WTC11 (cell line): ENCODE measurements around the gene ERFL. TPM values are rescaled to one million over a fixed set of nuclear protein-coding genes. Genes with fewer than 3 reads are reported as not detected.
A peak's percentile ranks its signal among the peaks of the same experiment; 100 is the strongest.

Experiments used
- ATAC-seq: fragments of 200-7000 bp; cut with Tn5 transposase; 2 replicates; pipeline ENCODE4 v1.10.0; 2021; ENCODE audit warnings: mild to moderate bottlenecking, moderate library complexity
- CTCF ChIA-PET: fragments of 300-600 bp; sonication (Branson Sonifier 250); formaldehyde crosslinking; loops from one replicate; lab custom pipeline; 2021; ENCODE audit warnings: antibody characterized with exemption; lab: Charles Lee
- POLR2A ChIA-PET: fragments of 350-600 bp; sonication (Branson Sonifier 250); formaldehyde crosslinking; loops from one replicate; lab custom pipeline; 2021; ENCODE audit warnings: antibody characterized with exemption; lab: Charles Lee
- DNase-seq: peaks from one replicate; pipeline ENCODE4 v3.0.0; 2021; ENCODE audit warnings: low spot score
- H3K27ac Mint-ChIP-seq: 2 replicates; pipeline ENCODE4 v1.8.0; 2021; ENCODE audit warnings: mixed read lengths
- H3K27me3 Mint-ChIP-seq: 2 replicates; pipeline ENCODE4 v1.8.0; 2021; ENCODE audit warnings: low read depth, mild to moderate bottlenecking, moderate library complexity, mixed read lengths
- H3K36me3 Mint-ChIP-seq: 2 replicates; pipeline ENCODE4 v1.8.0; 2021; ENCODE audit warnings: mixed read lengths
- H3K4me1 Mint-ChIP-seq: 2 replicates; pipeline ENCODE4 v1.8.0; 2022; ENCODE audit warnings: mixed read lengths
- H3K4me3 Mint-ChIP-seq: 2 replicates; pipeline ENCODE4 v1.8.0; 2021; ENCODE audit warnings: mild to moderate bottlenecking, moderate library complexity, mixed read lengths
- H3K9me3 Mint-ChIP-seq: 2 replicates; pipeline ENCODE4 v1.8.0; 2021; ENCODE audit warnings: mixed read lengths
- ETV6 ChIP-seq: sonication (generic); formaldehyde crosslinking; IDR thresholded peaks from 2 replicates; pipeline ENCODE4 v1.8.1; 2022; ENCODE audit warnings: mild to moderate bottlenecking, missing genetic modification reagents
- GTF2I ChIP-seq: fragments of 250-450 bp; sonication (Bioruptor Pico); conservative IDR thresholded peaks from 2 replicates; pipeline ENCODE4 v1.4.0; 2021; ENCODE audit warnings: mild to moderate bottlenecking
- IRF2 ChIP-seq: sonication (generic); formaldehyde crosslinking; IDR thresholded peaks from 2 replicates; pipeline ENCODE4 v1.8.0; 2022; ENCODE audit warnings: low read depth, missing genetic modification reagents, borderline replicate concordance
- NFYB ChIP-seq: sonication (generic); formaldehyde crosslinking; conservative IDR thresholded peaks from 2 replicates; pipeline ENCODE4 v1.8.0; 2022; ENCODE audit warnings: low read depth, missing genetic modification reagents
- NR1H2 ChIP-seq: sonication (generic); formaldehyde crosslinking; IDR thresholded peaks from 2 replicates; pipeline ENCODE4 v1.9.0; 2021; ENCODE audit warnings: mild to moderate bottlenecking, moderate library complexity, missing genetic modification reagents
- RELA ChIP-seq: sonication (generic); formaldehyde crosslinking; IDR thresholded peaks from 2 replicates; pipeline ENCODE4 v1.8.1; 2022; ENCODE audit warnings: missing genetic modification reagents, mild to moderate bottlenecking, borderline replicate concordance
- RORB ChIP-seq: fragments of 250-450 bp; sonication (Bioruptor Pico); IDR thresholded peaks from 2 replicates; pipeline ENCODE4 v1.9.0; 2021; ENCODE audit warnings: mild to moderate bottlenecking
- TP53 ChIP-seq: sonication (generic); formaldehyde crosslinking; IDR thresholded peaks from 2 replicates; pipeline ENCODE4 v1.8.1; 2023; ENCODE audit warnings: mild to moderate bottlenecking, missing genetic modification reagents
- total RNA-seq: library from RNA; stranded (reverse); gene quantifications from 3 replicates; pipeline ENCODE4 v1.2.3, GENCODE V29; 2021
- TF ChIP-seq, protein P1 (sequence below): fragments of 250-450 bp; sonication (Bioruptor Pico); IDR thresholded peaks from 2 replicates; pipeline ENCODE4 v1.9.0; 2021; ENCODE audit warnings: mild to moderate bottlenecking
- TF ChIP-seq, protein P2 (sequence below): fragments of 200-600 bp; IDR thresholded peaks from 2 replicates; pipeline ENCODE4 v1.8.0; 2022; ENCODE audit warnings: antibody characterized with exemption
- TF ChIP-seq, protein P3 (sequence below): sonication (generic); formaldehyde crosslinking; IDR thresholded peaks from 2 replicates; pipeline ENCODE4 v1.8.1; 2022; ENCODE audit warnings: mild to moderate bottlenecking, missing genetic modification reagents, moderate library complexity, borderline replicate concordance
- TF ChIP-seq, protein P4 (sequence below): sonication (generic); formaldehyde crosslinking; IDR thresholded peaks from 2 replicates; pipeline ENCODE4 v1.8.0; 2023; ENCODE audit warnings: mild to moderate bottlenecking, missing genetic modification reagents
- TF ChIP-seq, protein P5 (sequence below): fragments of 250-450 bp; sonication (Bioruptor Pico); IDR thresholded peaks from 2 replicates; pipeline ENCODE4 v1.9.0; 2021; ENCODE audit warnings: moderate library complexity, mild to moderate bottlenecking, inconsistent platforms, borderline replicate concordance
- TF ChIP-seq, protein P6 (sequence below): sonication (generic); formaldehyde crosslinking; conservative IDR thresholded peaks from 2 replicates; pipeline ENCODE4 v1.8.1; 2023; ENCODE audit warnings: mild to moderate bottlenecking, low read depth, missing genetic modification reagents, moderate library complexity
- TF ChIP-seq, protein P7 (sequence below): sonication (generic); formaldehyde crosslinking; IDR thresholded peaks from 2 replicates; pipeline ENCODE4 v1.8.0; 2022; ENCODE audit warnings: mild to moderate bottlenecking, missing genetic modification reagents
- TF ChIP-seq, protein P8 (sequence below): sonication (generic); formaldehyde crosslinking; IDR thresholded peaks from 2 replicates; pipeline ENCODE4 v1.8.1; 2022; ENCODE audit warnings: missing genetic modification reagents, borderline replicate concordance

The ERFL gene
- total RNA-seq, 1 experiment from 2014 or later = 0.31 TPM

DNA sequence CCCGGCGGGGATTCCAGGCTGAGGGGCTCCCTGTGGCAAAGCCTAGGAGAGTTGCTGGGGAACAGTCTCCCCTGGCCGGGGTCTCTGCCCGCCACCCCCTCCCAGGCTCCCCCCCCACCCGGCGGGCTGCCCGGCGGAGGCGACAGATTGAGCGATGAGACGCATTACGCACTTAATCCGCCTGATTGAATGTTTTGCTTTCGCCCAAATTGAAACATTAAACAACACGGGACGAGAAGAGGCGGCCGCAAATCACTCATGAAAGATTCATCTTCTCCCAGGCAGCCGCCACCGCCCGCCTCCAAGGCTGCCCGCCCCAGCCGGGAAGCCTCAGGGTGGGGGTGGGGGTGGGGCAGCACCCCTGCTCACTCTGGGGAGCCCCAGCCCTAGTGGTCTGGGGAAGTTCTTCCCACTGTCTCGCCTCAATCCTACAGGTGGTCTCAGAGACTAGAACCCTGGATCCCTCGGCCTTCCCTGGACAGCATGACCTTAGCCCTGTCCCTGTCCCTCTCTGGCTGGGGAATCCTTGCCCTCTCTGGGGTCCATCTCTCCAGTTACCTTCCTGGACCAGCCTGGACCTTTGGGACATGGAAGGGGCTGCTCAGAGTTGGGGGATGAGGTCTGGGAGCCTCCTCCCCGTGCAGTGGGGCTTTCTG, 7.6 kb upstream of the ERFL start (continued):
- no peak for TF ChIP-seq TP53 (CRISPR knock-in tag)
- TF ChIP-seq RORB (CRISPR knock-in tag) = no peak

DNA sequence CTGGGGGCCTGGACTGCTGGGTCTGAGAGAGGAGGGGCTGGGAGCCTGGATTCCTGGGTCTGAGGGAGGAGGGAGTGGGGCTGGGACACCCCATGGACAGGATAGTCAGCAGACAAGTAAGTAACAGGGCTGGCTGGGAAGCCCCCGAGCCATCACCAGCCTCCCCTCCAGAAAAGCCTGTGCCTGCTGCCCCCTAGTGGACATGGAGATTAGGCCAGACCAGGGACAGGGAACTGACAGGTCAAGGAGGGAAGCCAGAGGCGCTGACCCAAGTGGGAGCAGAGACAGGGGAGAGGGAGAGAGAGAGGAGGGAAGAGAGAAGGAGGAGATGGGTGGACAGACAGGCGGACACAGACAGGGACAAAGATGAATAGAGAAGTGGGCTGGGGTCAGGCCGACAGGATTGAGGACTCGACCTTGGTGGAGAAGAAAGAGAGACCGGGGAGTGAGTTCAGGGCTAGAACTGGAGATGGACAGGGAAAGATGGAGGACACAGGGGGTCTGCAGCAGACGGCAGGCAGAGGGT, 6.7 kb upstream of the ERFL start:
- ATAC-seq (peak; percentile 75), DNase-seq (peak; percentile 95)
- Mint-ChIP-seq H3K4me1 (peaks cover 32% of the 10 kb centered on the region), H3K9me3 (no peaks in the 10 kb centered on the region), H3K27ac (no peak overlapping the region), H3K27me3 (peaks cover 83% of the 10 kb centered on the region), H3K4me3 (no peak overlapping the region), H3K36me3 (no peaks in the 10 kb centered on the region)
- CTCF ChIA-PET = interaction anchor here (0.7 to 1.8 kb wide), 5 partner anchors 16 to 61 kb away, joined by 3 to 5 read pairs (median 3); partner anchors contain the start of gene RABAC1
- POLR2A ChIA-PET = no interaction called here
- TF ChIP-seq RORB (CRISPR knock-in tag) = no peak
- TF ChIP-seq, protein P1, sequence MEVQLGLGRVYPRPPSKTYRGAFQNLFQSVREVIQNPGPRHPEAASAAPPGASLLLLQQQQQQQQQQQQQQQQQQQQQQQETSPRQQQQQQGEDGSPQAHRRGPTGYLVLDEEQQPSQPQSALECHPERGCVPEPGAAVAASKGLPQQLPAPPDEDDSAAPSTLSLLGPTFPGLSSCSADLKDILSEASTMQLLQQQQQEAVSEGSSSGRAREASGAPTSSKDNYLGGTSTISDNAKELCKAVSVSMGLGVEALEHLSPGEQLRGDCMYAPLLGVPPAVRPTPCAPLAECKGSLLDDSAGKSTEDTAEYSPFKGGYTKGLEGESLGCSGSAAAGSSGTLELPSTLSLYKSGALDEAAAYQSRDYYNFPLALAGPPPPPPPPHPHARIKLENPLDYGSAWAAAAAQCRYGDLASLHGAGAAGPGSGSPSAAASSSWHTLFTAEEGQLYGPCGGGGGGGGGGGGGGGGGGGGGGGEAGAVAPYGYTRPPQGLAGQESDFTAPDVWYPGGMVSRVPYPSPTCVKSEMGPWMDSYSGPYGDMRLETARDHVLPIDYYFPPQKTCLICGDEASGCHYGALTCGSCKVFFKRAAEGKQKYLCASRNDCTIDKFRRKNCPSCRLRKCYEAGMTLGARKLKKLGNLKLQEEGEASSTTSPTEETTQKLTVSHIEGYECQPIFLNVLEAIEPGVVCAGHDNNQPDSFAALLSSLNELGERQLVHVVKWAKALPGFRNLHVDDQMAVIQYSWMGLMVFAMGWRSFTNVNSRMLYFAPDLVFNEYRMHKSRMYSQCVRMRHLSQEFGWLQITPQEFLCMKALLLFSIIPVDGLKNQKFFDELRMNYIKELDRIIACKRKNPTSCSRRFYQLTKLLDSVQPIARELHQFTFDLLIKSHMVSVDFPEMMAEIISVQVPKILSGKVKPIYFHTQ (CRISPR knock-in tag) = no peak
- TF ChIP-seq, protein P2, sequence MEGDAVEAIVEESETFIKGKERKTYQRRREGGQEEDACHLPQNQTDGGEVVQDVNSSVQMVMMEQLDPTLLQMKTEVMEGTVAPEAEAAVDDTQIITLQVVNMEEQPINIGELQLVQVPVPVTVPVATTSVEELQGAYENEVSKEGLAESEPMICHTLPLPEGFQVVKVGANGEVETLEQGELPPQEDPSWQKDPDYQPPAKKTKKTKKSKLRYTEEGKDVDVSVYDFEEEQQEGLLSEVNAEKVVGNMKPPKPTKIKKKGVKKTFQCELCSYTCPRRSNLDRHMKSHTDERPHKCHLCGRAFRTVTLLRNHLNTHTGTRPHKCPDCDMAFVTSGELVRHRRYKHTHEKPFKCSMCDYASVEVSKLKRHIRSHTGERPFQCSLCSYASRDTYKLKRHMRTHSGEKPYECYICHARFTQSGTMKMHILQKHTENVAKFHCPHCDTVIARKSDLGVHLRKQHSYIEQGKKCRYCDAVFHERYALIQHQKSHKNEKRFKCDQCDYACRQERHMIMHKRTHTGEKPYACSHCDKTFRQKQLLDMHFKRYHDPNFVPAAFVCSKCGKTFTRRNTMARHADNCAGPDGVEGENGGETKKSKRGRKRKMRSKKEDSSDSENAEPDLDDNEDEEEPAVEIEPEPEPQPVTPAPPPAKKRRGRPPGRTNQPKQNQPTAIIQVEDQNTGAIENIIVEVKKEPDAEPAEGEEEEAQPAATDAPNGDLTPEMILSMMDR = peak; percentile 90
- TF ChIP-seq, protein P3, sequence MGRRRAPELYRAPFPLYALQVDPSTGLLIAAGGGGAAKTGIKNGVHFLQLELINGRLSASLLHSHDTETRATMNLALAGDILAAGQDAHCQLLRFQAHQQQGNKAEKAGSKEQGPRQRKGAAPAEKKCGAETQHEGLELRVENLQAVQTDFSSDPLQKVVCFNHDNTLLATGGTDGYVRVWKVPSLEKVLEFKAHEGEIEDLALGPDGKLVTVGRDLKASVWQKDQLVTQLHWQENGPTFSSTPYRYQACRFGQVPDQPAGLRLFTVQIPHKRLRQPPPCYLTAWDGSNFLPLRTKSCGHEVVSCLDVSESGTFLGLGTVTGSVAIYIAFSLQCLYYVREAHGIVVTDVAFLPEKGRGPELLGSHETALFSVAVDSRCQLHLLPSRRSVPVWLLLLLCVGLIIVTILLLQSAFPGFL (CRISPR knock-in tag) = no peak
- no peak for TF ChIP-seq RELA

DNA sequence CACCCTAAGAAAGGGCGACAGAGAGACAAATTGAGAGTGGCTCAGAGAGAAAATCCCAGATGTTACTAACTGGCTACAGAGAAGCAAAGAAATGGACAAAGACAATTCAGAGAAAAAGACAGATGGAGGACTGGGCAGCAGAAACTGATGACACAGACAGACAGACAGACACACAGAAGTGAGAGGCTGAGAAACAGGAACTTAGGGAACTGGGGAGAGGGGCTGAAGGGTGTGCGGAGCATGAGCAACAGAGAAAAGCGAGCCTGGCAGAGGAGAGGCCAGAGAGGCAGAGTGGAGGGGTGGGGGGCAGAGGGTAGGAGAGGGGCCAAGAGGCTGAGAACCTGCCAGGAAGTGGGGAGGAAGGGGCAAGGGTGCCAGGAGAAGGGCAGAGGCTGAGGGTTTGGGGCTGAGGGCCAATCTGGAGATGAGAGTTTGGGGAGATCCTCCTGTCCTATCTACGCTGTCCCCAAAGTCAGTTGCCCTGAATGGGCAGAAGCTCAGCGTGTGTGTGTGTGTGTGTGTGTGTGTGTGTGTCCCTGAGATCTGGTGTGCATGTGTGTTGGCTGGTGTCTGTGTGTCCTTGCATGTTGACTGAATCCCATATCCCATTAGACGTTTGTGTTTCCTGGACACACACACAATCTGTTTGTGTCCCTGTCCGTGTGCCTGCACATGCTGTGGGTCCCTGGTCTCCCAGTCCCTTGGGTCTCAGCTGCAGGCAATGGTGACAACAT, 5.6 kb upstream of the ERFL start:
- H3K36me3 Mint-ChIP-seq = no peaks in the 10 kb centered on the region
- no peak for DNase-seq
- ChIA-PET POLR2A (no interaction called here), CTCF (interaction anchor here (0.6 to 1.8 kb wide), 7 partner anchors 12 to 139 kb away, joined by 3 to 6 read pairs (median 4); no protein-coding TSS in a partner anchor)
- H3K9me3 Mint-ChIP-seq = no peaks in the 10 kb centered on the region
- H3K27me3 Mint-ChIP-seq = peaks cover 90% of the 10 kb centered on the region
- H3K27ac Mint-ChIP-seq = no peak overlapping the region
- no peak for ATAC-seq
- H3K4me1 Mint-ChIP-seq = peaks cover 37% of the 10 kb centered on the region
- no peak overlapping the region for H3K4me3 Mint-ChIP-seq
- TF ChIP-seq NFYB (CRISPR knock-in tag) = no peak
- TF ChIP-seq, protein P4, sequence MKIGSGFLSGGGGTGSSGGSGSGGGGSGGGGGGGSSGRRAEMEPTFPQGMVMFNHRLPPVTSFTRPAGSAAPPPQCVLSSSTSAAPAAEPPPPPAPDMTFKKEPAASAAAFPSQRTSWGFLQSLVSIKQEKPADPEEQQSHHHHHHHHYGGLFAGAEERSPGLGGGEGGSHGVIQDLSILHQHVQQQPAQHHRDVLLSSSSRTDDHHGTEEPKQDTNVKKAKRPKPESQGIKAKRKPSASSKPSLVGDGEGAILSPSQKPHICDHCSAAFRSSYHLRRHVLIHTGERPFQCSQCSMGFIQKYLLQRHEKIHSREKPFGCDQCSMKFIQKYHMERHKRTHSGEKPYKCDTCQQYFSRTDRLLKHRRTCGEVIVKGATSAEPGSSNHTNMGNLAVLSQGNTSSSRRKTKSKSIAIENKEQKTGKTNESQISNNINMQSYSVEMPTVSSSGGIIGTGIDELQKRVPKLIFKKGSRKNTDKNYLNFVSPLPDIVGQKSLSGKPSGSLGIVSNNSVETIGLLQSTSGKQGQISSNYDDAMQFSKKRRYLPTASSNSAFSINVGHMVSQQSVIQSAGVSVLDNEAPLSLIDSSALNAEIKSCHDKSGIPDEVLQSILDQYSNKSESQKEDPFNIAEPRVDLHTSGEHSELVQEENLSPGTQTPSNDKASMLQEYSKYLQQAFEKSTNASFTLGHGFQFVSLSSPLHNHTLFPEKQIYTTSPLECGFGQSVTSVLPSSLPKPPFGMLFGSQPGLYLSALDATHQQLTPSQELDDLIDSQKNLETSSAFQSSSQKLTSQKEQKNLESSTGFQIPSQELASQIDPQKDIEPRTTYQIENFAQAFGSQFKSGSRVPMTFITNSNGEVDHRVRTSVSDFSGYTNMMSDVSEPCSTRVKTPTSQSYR (CRISPR knock-in tag) = no peak
- TF ChIP-seq IRF2 = no peak
- no peak for TF ChIP-seq NR1H2 (CRISPR knock-in tag)
- no peak for TF ChIP-seq ETV6 (CRISPR knock-in tag)
- TF ChIP-seq, protein P5, sequence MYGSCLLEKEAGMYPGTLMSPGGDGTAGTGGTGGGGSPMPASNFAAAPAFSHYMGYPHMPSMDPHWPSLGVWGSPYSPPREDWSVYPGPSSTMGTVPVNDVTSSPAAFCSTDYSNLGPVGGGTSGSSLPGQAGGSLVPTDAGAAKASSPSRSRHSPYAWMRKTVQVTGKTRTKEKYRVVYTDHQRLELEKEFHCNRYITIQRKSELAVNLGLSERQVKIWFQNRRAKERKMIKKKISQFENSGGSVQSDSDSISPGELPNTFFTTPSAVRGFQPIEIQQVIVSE (CRISPR knock-in tag) = no peak
- TF ChIP-seq, protein P6, sequence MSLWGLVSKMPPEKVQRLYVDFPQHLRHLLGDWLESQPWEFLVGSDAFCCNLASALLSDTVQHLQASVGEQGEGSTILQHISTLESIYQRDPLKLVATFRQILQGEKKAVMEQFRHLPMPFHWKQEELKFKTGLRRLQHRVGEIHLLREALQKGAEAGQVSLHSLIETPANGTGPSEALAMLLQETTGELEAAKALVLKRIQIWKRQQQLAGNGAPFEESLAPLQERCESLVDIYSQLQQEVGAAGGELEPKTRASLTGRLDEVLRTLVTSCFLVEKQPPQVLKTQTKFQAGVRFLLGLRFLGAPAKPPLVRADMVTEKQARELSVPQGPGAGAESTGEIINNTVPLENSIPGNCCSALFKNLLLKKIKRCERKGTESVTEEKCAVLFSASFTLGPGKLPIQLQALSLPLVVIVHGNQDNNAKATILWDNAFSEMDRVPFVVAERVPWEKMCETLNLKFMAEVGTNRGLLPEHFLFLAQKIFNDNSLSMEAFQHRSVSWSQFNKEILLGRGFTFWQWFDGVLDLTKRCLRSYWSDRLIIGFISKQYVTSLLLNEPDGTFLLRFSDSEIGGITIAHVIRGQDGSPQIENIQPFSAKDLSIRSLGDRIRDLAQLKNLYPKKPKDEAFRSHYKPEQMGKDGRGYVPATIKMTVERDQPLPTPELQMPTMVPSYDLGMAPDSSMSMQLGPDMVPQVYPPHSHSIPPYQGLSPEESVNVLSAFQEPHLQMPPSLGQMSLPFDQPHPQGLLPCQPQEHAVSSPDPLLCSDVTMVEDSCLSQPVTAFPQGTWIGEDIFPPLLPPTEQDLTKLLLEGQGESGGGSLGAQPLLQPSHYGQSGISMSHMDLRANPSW (CRISPR knock-in tag) = no peak
- TF ChIP-seq GTF2I (CRISPR knock-in tag) = no peak
- TF ChIP-seq, protein P7, sequence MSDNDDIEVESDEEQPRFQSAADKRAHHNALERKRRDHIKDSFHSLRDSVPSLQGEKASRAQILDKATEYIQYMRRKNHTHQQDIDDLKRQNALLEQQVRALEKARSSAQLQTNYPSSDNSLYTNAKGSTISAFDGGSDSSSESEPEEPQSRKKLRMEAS (CRISPR knock-in tag) = no peak
- TF ChIP-seq, protein P8, sequence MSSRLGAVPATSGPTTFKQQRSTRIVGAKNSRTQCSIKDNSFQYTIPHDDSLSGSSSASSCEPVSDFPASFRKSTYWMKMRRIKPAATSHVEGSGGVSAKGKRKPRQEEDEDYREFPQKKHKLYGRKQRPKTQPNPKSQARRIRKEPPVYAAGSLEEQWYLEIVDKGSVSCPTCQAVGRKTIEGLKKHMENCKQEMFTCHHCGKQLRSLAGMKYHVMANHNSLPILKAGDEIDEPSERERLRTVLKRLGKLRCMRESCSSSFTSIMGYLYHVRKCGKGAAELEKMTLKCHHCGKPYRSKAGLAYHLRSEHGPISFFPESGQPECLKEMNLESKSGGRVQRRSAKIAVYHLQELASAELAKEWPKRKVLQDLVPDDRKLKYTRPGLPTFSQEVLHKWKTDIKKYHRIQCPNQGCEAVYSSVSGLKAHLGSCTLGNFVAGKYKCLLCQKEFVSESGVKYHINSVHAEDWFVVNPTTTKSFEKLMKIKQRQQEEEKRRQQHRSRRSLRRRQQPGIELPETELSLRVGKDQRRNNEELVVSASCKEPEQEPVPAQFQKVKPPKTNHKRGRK (CRISPR knock-in tag) = no peak
